ENCODE data around the gene NRXN3.

- TF ChIP-seq CTCF (IDR thresholded peaks at IDR 0.05) (no peak), POLR2A (IDR thresholded peaks at IDR 0.05) (no peak), EP300 (IDR thresholded peaks at IDR 0.05) (no peak), POLR2AphosphoS5 (IDR thresholded peaks at IDR 0.05) (no peak)
Observed at GRCh38 chr14:79420725-79421124, 1250.6 kb downstream of the NRXN3 start.

Measured in stomach (tissue), 4 donors.